HG03280 (cell line): ENCODE data around the gene CALCOCO1.
"Not testable (repeated sequence)": the region's sequence is repeated elsewhere in the genome, so short reads cannot be mapped to it uniquely, and the experiment has no call there.

ENCODE experiments used
- ATAC-seq: cut with Tn5 transposase; IDR thresholded peaks from one replicate; pipeline ENCODE4 v1.9.1; 2021; ENCODE audit warnings: mild to moderate bottlenecking, moderate library complexity; ENCODE audit not compliant: unreplicated experiment

The CALCOCO1 gene

GRCh38 chr12:53699678-53700025, 27.6 kb downstream of the CALCOCO1 start:
- no peak for ATAC-seq

DNA sequence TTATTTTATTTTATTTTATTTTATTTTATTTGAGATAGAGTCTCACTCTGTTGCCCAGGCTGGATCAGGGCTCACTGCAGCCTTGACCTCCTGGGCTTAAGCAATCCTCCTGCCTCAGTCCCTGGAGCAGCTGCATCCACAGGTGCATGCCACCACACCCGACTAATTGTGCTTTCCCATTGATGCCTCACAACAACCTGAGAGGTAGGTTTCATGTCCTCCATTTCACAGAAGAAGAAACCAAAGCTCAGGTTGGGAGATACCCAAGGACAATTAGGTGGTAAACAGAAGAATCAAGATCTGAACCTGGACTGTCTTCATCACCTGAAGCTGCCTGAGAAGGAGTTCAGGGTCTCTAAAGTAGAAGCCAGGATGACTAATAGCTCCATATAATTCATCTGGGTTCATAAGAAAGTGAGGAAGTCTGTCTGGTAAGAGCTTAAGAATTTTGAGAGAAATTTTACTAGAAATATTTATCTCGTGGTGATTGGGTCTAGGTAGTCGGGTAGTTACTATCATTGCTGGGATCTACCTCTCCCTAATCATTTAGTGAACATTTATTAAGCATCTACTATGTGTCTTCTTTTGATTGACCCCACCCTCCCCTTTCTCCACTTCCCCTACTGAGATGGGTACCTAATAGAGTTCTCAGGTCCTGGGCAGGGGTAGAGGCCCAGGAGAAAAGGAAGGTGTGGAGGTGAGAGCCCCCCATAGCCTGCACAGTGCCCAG, 28.1 kb downstream of the CALCOCO1 start:
- no peak for ATAC-seq

DNA sequence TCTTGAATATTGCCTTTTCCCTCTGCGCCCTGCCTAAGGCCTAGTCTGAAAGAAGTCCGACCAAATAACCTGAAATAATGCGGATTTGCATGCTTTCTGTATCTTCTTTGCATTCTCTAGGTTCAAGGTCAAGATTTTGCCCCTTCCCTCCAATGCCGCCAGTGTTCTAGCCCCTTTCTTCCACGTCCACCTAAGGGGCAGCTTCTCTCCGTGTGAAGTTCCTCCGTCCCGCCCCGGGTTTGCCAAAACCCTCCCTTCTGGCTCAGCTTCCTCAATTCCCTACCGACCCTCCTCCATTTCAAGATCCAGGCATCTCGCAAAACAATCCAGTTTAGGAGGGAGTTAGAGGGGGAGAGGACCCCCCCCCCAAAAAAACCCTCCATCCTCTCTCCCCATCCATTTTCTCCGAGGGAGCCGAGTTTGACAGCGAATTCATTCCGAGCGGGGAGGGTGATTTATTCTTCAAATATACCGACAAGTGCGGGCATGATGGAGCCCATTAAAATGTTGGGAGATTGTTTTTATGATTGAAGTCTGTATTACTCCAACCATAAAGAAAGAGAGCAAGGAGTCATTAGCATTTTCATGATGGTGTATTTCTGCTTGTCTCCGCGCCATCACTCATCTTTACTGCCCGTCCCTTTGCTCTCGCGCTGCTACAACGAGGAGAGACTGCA, 30.5 kb downstream of the CALCOCO1 start:
- no peak for ATAC-seq

GRCh38 chr12:53696285-53696654, 31.0 kb downstream of the CALCOCO1 start:
- ATAC-seq, result no peak

- ATAC-seq, result no peak
These were observed 31.8 kb downstream of the CALCOCO1 start for GRCh38 chr12:53695152-53696145.

DNA sequence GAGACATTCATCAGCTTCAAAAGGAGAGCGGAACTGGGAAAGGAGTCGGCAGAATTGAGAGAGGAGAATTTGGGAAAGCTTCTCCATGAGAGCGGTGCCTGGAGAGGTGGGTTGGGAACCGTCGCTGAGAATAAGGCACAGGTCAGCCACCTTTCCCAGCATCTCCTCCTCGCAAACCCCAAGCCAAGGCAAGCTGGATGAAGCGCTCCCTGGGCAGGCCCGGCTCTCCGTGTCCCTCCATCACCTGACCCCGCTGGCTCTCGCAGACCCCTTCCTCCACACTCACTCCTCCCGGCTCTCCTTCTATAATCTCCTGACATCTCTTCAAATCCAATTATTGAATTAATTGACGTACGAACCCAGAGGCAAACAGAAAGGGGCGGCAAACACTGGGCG, 32.5 kb downstream of the CALCOCO1 start:
- ATAC-seq, result no peak

DNA sequence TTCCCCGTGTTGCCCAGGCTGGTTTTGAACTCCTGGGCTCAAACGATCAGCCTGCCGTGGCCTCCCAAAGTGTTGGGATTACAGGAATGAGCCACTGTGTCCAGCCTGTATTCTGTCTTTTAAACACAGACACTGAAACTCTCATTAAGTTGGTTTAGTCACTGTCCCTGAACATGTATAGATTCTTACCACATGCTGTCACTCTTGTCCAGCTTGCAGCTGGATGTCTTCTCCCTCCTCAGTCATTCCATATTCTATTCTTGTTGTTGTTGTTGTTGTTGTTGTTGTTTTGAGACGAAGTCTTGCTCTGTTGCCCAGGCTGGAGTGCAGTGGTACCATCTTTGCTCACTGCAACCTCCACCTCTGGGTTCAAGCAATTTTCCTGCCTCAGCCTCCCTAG, 39.1 kb downstream of the CALCOCO1 start:
- no peak for ATAC-seq

GRCh38 chr12:53686436-53686835, 40.8 kb downstream of the CALCOCO1 start:
- ATAC-seq, result no peak

GRCh38 chr12:53684654-53685220, 42.5 kb downstream of the CALCOCO1 start:
- no peak for ATAC-seq

- no peak for ATAC-seq
These were observed 43.3 kb downstream of the CALCOCO1 start for GRCh38 chr12:53683983-53684382.

DNA sequence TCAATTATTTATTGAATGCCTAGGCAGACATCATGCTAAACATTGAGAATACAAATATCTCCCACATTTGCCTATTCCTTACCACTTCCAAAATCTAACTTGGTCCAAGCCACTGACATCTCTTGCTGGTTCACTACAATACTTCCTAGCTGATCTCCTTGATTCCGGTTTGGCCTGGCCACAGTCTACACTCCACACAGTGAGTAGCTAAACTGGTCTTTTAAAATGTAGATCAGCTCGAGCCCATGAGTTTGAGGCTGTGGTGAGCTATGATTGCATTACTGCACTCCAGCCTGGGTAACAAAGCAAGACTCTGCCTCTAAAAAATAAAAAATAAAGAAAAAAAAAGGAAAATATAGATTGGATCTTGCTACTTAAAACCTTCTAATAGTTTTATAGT, 43.8 kb downstream of the CALCOCO1 start:
- no peak for ATAC-seq

- not testable (repeated sequence) for ATAC-seq
These were observed 47.2 kb downstream of the CALCOCO1 start for GRCh38 chr12:53680061-53680460.

- ATAC-seq, result no peak
These were observed 49.5 kb downstream of the CALCOCO1 start for GRCh38 chr12:53677800-53678148.

DNA sequence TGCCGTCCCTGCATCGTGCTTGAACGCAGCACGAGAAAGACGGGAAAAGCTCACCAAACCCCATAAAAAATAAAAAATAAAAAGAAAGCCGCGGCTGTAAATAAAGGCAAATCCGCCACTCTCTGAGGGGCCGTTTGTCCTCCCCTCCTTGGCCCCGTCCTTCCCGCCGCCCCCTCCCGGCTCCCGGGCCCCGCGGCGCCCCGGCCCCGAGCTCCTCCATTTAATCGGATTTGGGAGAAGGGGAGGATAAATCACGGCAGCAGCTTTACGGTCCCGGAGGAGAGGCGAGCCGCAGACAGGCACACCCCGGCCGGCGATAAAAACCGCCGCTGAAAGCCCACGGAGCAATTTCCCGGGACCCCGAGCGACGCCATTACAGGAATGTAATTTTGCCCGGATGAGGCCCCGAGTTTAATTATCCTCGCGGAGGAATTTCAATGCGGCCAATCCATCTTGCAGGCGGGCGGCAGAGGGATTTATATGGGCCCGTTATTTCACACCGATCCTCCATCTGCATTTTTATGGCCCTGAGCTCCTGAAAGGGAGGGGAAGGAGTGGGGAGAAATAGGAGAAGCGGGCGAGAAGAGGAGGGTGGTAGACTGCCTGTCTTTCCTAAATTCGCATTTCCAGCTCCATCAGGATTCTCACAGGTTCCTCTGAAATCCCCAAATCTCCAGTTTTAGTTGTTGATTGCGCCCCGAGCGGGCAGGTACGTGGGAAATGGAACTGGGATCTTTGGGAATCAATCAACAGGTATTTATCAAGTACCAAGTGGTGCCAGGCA, 50.0 kb downstream of the CALCOCO1 start:
- no peak for ATAC-seq

DNA sequence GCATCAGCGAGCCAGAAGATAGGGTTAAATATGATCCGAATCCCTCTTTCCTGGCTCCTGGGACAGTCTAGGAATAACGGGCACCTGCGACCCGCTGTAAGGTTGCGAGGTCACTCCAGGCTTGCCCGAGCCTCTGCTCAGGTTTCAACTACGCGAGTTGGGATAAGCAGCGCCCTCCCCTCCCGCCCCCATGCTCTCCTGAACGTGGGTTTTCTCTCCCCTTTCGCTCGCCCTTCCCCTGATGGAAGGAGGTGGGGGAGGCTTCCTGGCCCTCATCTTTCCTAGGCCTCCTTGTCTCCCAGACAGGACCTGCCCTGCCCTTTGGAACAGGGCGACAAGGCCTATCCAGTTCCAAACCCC, 50.6 kb downstream of the CALCOCO1 start:
- ATAC-seq, result no peak

- ATAC-seq, result peak; percentile 97
These were observed 51.3 kb downstream of the CALCOCO1 start, which contains the start of gene ATP5MC2 for GRCh38 chr12:53675701-53676607. ATP5MC2 (minus strand) TSS chr12:53676083; CDS start chr12:53672614, 3,469 bp downstream.

DNA sequence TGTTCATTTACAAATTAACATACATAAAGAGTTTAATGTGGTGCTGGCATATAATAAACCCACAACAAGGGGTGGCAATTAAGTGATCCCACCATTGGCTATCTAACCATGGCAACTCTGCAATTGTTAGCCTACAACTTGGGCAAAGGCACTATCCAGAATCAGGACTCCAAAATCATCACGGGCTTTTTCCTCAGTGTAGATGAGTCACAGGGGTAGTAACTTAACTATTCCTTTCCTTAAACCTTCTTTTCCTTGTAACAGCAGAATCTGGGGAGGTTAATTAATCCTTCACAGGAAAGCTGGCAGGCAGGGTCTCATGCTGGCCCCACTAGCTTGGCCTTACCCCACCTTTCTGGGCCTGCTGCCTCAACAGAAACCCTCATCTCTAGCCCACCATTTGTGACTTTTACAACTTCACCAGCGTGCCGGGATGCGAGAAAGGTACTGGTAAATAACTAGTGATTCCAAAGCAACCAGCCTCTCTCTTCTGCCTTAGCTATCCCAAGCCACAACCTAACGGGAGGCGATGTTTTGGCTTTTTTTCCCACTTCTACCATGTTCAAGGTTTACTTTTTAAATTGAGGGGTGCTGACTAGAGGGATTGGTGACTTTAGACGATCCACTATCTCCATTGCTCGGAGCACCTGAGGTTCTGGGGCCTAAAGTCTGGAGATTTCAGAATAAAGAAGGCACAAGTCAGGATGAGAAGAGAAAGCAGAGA, 52.1 kb downstream of the CALCOCO1 start:
- ATAC-seq, result no peak

GRCh38 chr12:53670971-53671370, 56.3 kb downstream of the CALCOCO1 start:
- ATAC-seq, result no peak

GRCh38 chr12:53670308-53670707, 56.9 kb downstream of the CALCOCO1 start:
- ATAC-seq, result no peak
